Tibial artery (tissue), 4 donors: ENCODE results near the gene NKPD1.

Experiments
- DNase-seq, 2 donors: peaks; one replicate each; pipeline ENCODE4 v3.0.0-alpha.2; 2019
- H3K27ac ChIP-seq, 2 donors: fragments of 200-600 bp; sonication (generic) in 1 of 2; 1 replicate in 1 of 2; 2 replicates in 1 of 2; pipeline ENCODE4 v1.5.1; 2018 to 2019; ENCODE audit warnings: mild to moderate bottlenecking in 1 of 2
- H3K27me3 ChIP-seq, 2 donors: fragments of 200-600 bp; sonication (generic) in 1 of 2; one replicate each; pipeline versions ENCODE4 v1.5.1 to v1.6.0; 2016 to 2019
- H3K36me3 ChIP-seq, 3 donors: fragments of 200-600 bp; sonication (generic) in 2 of 3; one replicate each; pipeline ENCODE4 v1.5.1; 2016 to 2019; ENCODE audit warnings: mild to moderate bottlenecking in 2 of 3
- H3K4me1 ChIP-seq, 4 donors: fragments of 200-600 bp; sonication (generic) in 2 of 4; 1 replicate in 3 of 4; 2 replicates in 1 of 4; pipeline ENCODE4 v1.5.1; 2016 to 2019
- H3K4me3 ChIP-seq, 2 donors: fragments of 200-600 bp; sonication (generic) in 1 of 2; 1 replicate in 1 of 2; 2 replicates in 1 of 2; pipeline ENCODE4 v1.5.1; 2018 to 2019; ENCODE audit warnings: mild to moderate bottlenecking in 2 of 2
- H3K9me3 ChIP-seq, 3 donors: fragments of 200-600 bp; sonication (generic) in 1 of 3; one replicate each; pipeline ENCODE4 v1.5.1; 2016 to 2019
- intact Hi-C: fragments of 100-400 bp; cut with DNase I; formaldehyde crosslinking; loops from one replicate; pipeline ENCODE4 v1.15.0; 2023; ENCODE audit warnings: low total_unique reads
- TF ChIP-seq, protein P1 (sequence below), 2 experiments: fragments of 200-600 bp in 1 of 2; fragments of 450-650 bp in 1 of 2; IDR thresholded peaks; one replicate each; pipeline ENCODE4 v1.5.1; 2017 to 2019; ENCODE audit warnings: antibody characterized with exemption in 2 of 2, mild to moderate bottlenecking in 1 of 2, moderate library complexity in 1 of 2

NKPD1 gene, protein sequence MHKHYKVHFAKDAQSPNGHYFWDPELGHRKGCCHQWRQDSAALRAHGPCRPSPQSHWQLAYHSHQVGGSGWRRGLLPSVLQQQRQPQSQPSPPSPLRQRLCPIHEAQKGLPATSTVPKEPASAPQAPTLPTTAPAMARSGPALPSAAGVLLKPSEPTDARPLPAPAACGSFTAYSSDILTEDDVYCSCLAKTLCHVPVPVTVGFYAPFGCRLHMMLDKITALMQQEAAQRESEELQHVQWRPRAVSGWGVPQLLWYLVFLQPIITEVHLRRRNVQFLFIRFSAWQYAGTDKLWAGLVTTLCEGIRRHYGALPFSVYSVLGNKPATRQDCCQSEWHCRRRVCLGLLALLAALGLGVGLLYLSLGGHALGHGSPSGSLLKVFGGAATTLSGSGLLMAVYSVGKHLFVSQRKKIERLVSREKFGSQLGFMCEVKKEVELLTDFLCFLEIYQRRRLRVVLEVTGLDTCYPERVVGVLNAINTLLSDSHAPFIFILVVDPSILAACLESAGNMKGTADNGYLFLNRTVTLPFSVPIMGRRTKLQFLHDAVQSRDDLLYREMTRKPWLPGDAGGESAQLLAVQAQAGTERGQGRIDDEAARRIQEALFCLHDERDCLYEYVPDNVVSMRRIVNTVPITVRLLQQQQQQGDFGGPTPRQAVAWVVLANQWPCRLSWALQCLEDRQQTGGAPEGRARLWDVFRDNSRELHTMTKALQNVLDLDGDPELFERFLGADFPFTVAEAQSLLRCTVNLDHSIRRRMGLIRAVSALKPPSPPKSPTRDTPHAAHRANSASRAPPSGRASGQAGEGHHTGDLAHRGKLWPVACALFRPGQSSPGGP

DNA sequence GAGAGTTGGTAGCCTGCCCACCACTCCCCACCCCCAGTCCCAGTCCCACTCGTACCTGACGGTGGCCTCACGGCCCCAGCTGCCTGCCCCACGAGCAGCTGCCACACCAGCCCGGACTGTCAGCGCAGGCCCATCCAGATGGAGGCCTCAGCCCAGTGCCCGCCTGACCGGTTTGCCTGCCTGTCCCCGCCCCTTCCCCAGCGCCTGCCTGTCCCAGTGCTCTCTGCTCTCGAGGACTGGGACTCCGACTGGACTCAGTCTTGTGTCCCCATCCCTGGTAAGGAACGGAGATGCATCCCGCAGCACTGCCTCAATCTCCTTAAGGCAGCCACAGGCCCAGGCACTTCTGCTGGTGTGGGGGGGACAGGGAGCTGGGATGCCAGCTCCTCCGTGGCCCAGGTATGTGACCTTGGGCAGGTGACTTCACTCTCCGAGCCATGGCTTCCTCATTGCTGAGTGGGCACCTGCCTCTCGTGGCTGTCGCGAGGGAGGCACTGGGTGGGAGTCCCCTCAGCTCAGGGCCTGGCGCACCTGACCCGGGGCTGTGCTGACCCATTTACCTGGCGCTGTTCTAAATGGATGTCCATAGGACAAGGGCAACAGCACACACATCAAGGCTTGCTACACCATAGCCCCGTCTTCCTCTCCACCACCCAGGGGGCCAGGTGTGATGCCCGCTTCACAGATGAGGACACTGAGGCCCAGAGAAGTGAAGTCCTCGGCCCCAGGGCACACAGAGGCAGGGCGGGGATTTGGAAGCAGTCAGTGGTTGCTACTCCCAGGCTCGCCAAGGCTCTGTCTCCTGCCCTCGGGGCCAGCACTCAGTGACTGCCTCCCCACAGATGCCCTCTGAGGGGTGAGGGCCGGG lies at the start of gene NKPD1:
Gene NKPD1 (minus strand): TSS at position 113 of the 868 bp plus-strand sequence. CDS start 832 bp downstream, outside the sequence.
- DNase-seq: no peak

DNA sequence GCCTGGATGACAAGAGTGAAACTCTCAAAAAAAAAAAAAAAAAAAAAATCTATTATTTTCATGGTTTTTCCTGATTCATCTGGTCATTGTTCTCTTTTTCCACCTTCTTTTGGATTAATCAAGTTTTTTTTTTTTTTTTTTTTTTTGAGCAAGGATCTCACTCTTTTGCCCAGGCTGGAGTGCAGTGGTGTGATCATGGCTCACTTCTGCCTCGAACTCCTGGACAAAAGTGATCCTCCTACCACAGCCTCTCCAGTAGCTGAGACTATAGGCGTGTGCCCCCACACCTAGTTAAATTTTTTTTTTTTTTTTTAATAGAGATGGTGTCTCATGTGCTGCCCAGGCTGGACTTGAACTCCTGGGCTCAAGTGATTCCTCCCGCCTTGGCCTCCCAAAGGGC lies 45.5 kb upstream of the NKPD1 start:
- intact Hi-C loops: no loop called here
- H3K9me3 ChIP-seq: no peaks in the 10 kb centered on the region
- H3K27ac ChIP-seq: no peak overlapping the region
- no peak for DNase-seq
- H3K4me3 ChIP-seq: no peak overlapping the region
- H3K4me1 ChIP-seq: no peaks in the 10 kb centered on the region
- TF ChIP-seq, protein P1, sequence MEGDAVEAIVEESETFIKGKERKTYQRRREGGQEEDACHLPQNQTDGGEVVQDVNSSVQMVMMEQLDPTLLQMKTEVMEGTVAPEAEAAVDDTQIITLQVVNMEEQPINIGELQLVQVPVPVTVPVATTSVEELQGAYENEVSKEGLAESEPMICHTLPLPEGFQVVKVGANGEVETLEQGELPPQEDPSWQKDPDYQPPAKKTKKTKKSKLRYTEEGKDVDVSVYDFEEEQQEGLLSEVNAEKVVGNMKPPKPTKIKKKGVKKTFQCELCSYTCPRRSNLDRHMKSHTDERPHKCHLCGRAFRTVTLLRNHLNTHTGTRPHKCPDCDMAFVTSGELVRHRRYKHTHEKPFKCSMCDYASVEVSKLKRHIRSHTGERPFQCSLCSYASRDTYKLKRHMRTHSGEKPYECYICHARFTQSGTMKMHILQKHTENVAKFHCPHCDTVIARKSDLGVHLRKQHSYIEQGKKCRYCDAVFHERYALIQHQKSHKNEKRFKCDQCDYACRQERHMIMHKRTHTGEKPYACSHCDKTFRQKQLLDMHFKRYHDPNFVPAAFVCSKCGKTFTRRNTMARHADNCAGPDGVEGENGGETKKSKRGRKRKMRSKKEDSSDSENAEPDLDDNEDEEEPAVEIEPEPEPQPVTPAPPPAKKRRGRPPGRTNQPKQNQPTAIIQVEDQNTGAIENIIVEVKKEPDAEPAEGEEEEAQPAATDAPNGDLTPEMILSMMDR (IDR thresholded peaks at IDR 0.05): no peak
- no peaks in the 10 kb centered on the region for H3K36me3 ChIP-seq
- H3K27me3 ChIP-seq: no peaks in the 10 kb centered on the region

More for the DNA sequence above, at the start of gene NKPD1:
- H3K27ac ChIP-seq: no peak within 1 kb of the TSS
- intact Hi-C loops: no loop called here
- H3K27me3 ChIP-seq: peaks cover 0 to 73% of the 10 kb centered on the region in 2 donors
- peaks cover 0 to 29% (median 0%) of the 10 kb centered on the region in 4 donors for H3K4me1 ChIP-seq
- no peaks in the 10 kb centered on the region for H3K36me3 ChIP-seq
- TF ChIP-seq, protein P1 (IDR thresholded peaks at IDR 0.05): no peak
- no peaks in the 10 kb centered on the region for H3K9me3 ChIP-seq
- H3K4me3 ChIP-seq: no peak within 1 kb of the TSS

DNA sequence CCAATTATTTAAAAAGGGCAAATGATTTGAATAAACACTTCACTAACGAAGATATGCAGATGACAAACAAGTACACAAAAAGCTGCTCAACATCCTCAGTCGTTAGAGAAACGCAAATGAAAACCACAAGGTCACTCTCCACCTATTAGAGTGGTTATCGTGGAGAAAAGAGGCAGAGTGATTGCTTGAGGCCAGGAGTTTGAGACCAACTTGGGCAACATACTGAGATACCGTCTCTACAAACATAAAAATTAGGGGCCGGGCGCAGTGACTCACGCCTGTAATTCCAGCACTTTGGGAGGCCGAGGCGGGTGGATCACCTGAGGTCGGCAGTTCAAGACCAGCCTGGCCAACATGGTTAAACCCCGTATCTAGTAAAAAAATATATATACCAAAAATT lies 45.0 kb upstream of the NKPD1 start:
- TF ChIP-seq, protein P1 (IDR thresholded peaks at IDR 0.05): no peak
- intact Hi-C loops: no loop called here
- Histone ChIP-seq H3K27ac (no peak overlapping the region), H3K9me3 (no peaks in the 10 kb centered on the region), H3K36me3 (no peaks in the 10 kb centered on the region), H3K4me1 (no peaks in the 10 kb centered on the region), H3K27me3 (no peaks in the 10 kb centered on the region), H3K4me3 (no peak overlapping the region)
- DNase-seq: no peak

DNA sequence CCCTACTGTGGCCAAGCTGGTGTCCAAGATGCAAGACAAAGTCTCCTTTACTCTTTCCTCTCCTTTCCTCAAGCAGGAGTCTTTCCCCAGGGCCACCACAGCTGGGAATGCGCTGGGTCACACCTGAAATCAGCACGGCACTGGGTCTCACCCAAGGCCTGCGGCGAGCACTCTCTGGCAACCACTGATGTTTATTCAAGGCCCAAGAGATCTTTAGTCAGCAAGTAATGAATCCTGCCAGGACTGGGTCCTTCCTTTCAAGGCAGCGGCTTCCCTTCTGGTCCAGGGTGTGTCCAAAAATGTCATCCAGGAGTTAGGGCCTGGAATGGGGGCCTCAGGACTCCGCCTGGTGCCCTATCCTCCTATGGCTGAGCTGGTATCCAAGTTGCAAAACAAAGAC lies 41.9 kb upstream of the NKPD1 start:
- no peaks in the 10 kb centered on the region for H3K36me3 ChIP-seq
- TF ChIP-seq, protein P1 (IDR thresholded peaks at IDR 0.05): no peak
- no peak overlapping the region for H3K4me3 ChIP-seq
- H3K4me1 ChIP-seq: no peaks in the 10 kb centered on the region
- intact Hi-C loops: no loop called here
- no peak overlapping the region for H3K27ac ChIP-seq
- DNase-seq: no peak
- H3K9me3 ChIP-seq: no peaks in the 10 kb centered on the region
- H3K27me3 ChIP-seq: no peaks in the 10 kb centered on the region

DNA sequence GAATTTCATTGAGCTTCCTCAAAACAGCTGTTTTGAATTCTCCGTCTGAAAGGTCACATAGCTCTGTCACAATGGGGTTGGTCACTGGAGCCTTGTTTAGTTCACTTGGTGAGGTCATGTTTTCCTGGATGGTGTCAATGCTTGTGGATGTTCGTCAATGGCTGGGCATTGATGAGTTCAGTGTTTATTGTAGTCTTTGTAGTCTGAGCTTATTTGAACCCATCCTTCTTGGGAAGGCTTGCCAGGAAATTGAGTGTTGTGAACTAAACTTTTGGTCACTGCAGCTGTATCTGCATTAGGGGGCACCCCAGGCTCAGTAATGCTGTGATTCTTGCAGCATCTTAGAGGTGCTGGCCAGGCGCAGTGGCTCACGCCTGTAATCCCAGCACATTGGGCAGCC lies 39.8 kb upstream of the NKPD1 start:
- Histone ChIP-seq H3K4me3 (no peak overlapping the region), H3K27me3 (no peaks in the 10 kb centered on the region), H3K36me3 (no peaks in the 10 kb centered on the region), H3K27ac (no peak overlapping the region), H3K4me1 (no peaks in the 10 kb centered on the region), H3K9me3 (no peaks in the 10 kb centered on the region)
- intact Hi-C loops: no loop called here
- TF ChIP-seq, protein P1 (IDR thresholded peaks at IDR 0.05): no peak
- no peak for DNase-seq
